Mononuclear cell (primary cell): ENCODE measurements around the gene HSD17B8. TPM values are rescaled to one million over a fixed set of nuclear protein-coding genes. Genes with fewer than 3 reads are reported as not detected.
A peak's percentile ranks its signal among the peaks of the same experiment; 100 is the strongest.

Source experiments
- H3K27me3 ChIP-seq: 2 replicates; pipeline ENCODE4 v1.6.0; 2011; ENCODE audit warnings: low read length, control low read depth; ENCODE audit not compliant: insufficient read depth
- H3K4me1 ChIP-seq: 2 replicates; pipeline ENCODE4 v1.5.1; 2011; ENCODE audit warnings: mild to moderate bottlenecking, low read length, control low read depth; ENCODE audit not compliant: insufficient read depth
- H3K4me3 ChIP-seq: 2 replicates; pipeline ENCODE4 v1.5.1; 2011; ENCODE audit warnings: mild to moderate bottlenecking, low read length, moderate library complexity
- H3K9me3 ChIP-seq: 2 replicates; pipeline ENCODE4 v1.5.1; 2011; ENCODE audit warnings: low read depth, mild to moderate bottlenecking, control low read depth, low read length
- total RNA-seq: library from RNA; depleted of rRNA; stranded (reverse); fragments of >200 nt; gene quantifications from one replicate; pipeline ENCODE4 v1.2.3, GENCODE V29; 2012

Gene HSD17B8
- total RNA-seq, 1 donor: 6.4 TPM

- Histone ChIP-seq H3K4me3 (peak overlapping the region; percentile 61), H3K9me3 (no peaks in the 10 kb centered on the region), H3K27me3 (no peaks in the 10 kb centered on the region), H3K4me1 (peaks cover 42% of the 10 kb centered on the region)
Observed at GRCh38 chr6:33205191-33206026, 954 bp downstream of the HSD17B8 start.

GRCh38 chr6:33206027-33206863 is 1.8 kb downstream of the HSD17B8 start:
- no peaks in the 10 kb centered on the region for H3K9me3 ChIP-seq
- no peak overlapping the region for H3K4me3 ChIP-seq
- H3K27me3 ChIP-seq: no peaks in the 10 kb centered on the region
- H3K4me1 ChIP-seq: peaks cover 39% of the 10 kb centered on the region

GRCh38 chr6:33206864-33207551 is 2.6 kb downstream of the HSD17B8 start:
- no peaks in the 10 kb centered on the region for H3K9me3 ChIP-seq
- no peak overlapping the region for H3K4me3 ChIP-seq
- peaks cover 31% of the 10 kb centered on the region for H3K4me1 ChIP-seq
- H3K27me3 ChIP-seq: no peaks in the 10 kb centered on the region

- Histone ChIP-seq H3K4me3 (peak overlapping the region; percentile 80), H3K27me3 (peaks cover 2% of the 10 kb centered on the region), H3K9me3 (no peaks in the 10 kb centered on the region), H3K4me1 (peaks cover 31% of the 10 kb centered on the region)
Observed at GRCh38 chr6:33207552-33208090, 3.2 kb downstream of the HSD17B8 start.

GRCh38 chr6:33208091-33208967 is 3.9 kb downstream of the HSD17B8 start, which contains the start of gene RING1:
RING1 (plus strand) TSS chr6:33208500; CDS start chr6:33208823, 323 bp downstream.
- H3K4me3 ChIP-seq: peak within 1 kb of the TSS; percentile 80
- peaks cover 38% of the 10 kb centered on the region for H3K4me1 ChIP-seq
- H3K27me3 ChIP-seq: peaks cover 9% of the 10 kb centered on the region
- no peaks in the 10 kb centered on the region for H3K9me3 ChIP-seq

- Histone ChIP-seq H3K9me3 (no peaks in the 10 kb centered on the region), H3K4me1 (peaks cover 35% of the 10 kb centered on the region), H3K4me3 (no peak overlapping the region), H3K27me3 (peaks cover 12% of the 10 kb centered on the region)
Observed at GRCh38 chr6:33209856-33210255, 5.4 kb downstream of the HSD17B8 start.

GRCh38 chr6:33211136-33211535 is 6.7 kb downstream of the HSD17B8 start:
- Histone ChIP-seq H3K27me3 (peaks cover 12% of the 10 kb centered on the region), H3K4me3 (no peak overlapping the region), H3K9me3 (no peaks in the 10 kb centered on the region), H3K4me1 (peaks cover 29% of the 10 kb centered on the region)

GRCh38 chr6:33211666-33212422 is 7.4 kb downstream of the HSD17B8 start:
- Histone ChIP-seq H3K9me3 (no peaks in the 10 kb centered on the region), H3K4me3 (no peak overlapping the region), H3K4me1 (peaks cover 29% of the 10 kb centered on the region), H3K27me3 (peaks cover 12% of the 10 kb centered on the region)

- Histone ChIP-seq H3K27me3 (peaks cover 12% of the 10 kb centered on the region), H3K4me1 (peaks cover 23% of the 10 kb centered on the region), H3K4me3 (no peak overlapping the region), H3K9me3 (no peaks in the 10 kb centered on the region)
Observed at GRCh38 chr6:33212857-33213165, 8.4 kb downstream of the HSD17B8 start.

GRCh38 chr6:33213166-33213988 is 8.9 kb downstream of the HSD17B8 start:
- Histone ChIP-seq H3K9me3 (no peaks in the 10 kb centered on the region), H3K4me1 (peaks cover 21% of the 10 kb centered on the region), H3K27me3 (peaks cover 12% of the 10 kb centered on the region), H3K4me3 (no peak overlapping the region)

GRCh38 chr6:33213989-33214335 is 9.5 kb downstream of the HSD17B8 start:
- peaks cover 12% of the 10 kb centered on the region for H3K27me3 ChIP-seq
- H3K4me3 ChIP-seq: no peak overlapping the region
- H3K4me1 ChIP-seq: peaks cover 17% of the 10 kb centered on the region
- no peaks in the 10 kb centered on the region for H3K9me3 ChIP-seq

GRCh38 chr6:33215271-33216116 is 11.0 kb downstream of the HSD17B8 start:
- Histone ChIP-seq H3K4me3 (no peak overlapping the region), H3K27me3 (peaks cover 12% of the 10 kb centered on the region), H3K9me3 (no peaks in the 10 kb centered on the region), H3K4me1 (peaks cover 16% of the 10 kb centered on the region)
